Ishikawa (cell line): ENCODE measurements around the gene TRIB2.

ENCODE experiments used
- CEBPB ChIP-seq: IDR thresholded peaks from 2 replicates; pipeline ENCODE4 v1.6.1; 2012
- CREB1 ChIP-seq: IDR thresholded peaks from 2 replicates; pipeline ENCODE4 v1.6.1; 2012; ENCODE audit warnings: low read depth
- EGR1 ChIP-seq: IDR thresholded peaks from 2 replicates; pipeline ENCODE4 v1.6.1; 2012
- EP300 ChIP-seq: IDR thresholded peaks from 2 replicates; pipeline ENCODE4 v1.6.1; 2012; ENCODE audit warnings: borderline replicate concordance
- FOXM1 ChIP-seq: IDR thresholded peaks from 2 replicates; pipeline ENCODE4 v1.6.1; 2012; ENCODE audit warnings: low read depth, borderline replicate concordance
- NFIC ChIP-seq: IDR thresholded peaks from 2 replicates; pipeline ENCODE4 v1.6.1; 2012
- RAD21 ChIP-seq: IDR thresholded peaks from 2 replicates; pipeline ENCODE4 v1.6.1; 2012; ENCODE audit warnings: low read depth
- TAF1 ChIP-seq: IDR thresholded peaks from 2 replicates; pipeline ENCODE4 v1.6.1; 2012; ENCODE audit warnings: low read depth, mild to moderate bottlenecking
- TCF12 ChIP-seq: IDR thresholded peaks from 2 replicates; pipeline ENCODE4 v1.6.1; 2012; ENCODE audit warnings: low read depth
- TEAD4 ChIP-seq: IDR thresholded peaks from 2 replicates; pipeline ENCODE4 v1.6.1; 2012
- YY1 ChIP-seq: IDR thresholded peaks from 2 replicates; pipeline ENCODE4 v1.6.1; 2012; ENCODE audit warnings: low read depth
- ZBTB7A ChIP-seq: IDR thresholded peaks from 2 replicates; pipeline ENCODE4 v1.6.1; 2012; ENCODE audit warnings: low read depth
- TF ChIP-seq, protein P1 (sequence below): IDR thresholded peaks from 2 replicates; pipeline ENCODE4 v1.6.1; 2012; ENCODE audit warnings: low read depth, mild to moderate bottlenecking
- TF ChIP-seq, protein P2 (sequence below): IDR thresholded peaks from 2 replicates; pipeline ENCODE4 v1.6.1; 2012
- TF ChIP-seq, protein P3 (sequence below): IDR thresholded peaks from 2 replicates; pipeline ENCODE4 v1.6.1; 2012

Gene TRIB2

DNA sequence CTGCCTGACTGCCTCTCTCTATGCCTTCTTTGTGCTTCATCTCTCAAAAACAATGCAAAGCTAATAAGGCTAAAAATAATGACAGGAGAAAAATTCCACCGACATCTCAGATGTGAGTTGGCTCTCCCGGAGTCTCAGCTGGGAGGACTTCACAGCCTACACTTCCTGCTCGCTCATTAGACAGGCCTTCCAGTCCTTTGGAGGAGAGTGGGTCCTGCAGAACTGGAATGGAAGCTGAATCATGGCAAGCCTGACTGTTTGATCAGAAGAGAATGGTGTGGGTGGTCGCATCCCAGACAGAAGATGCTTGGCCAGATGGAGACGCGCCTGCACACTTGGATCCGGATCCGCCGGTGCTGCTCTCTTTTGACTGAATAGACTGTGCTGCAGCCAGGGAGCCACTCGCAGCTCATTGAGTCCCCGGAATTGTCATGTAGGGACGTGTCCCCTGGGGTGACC is 49.7 kb downstream of the TRIB2 start:
- no peak for TF ChIP-seq ZBTB7A
- TF ChIP-seq, protein P1, sequence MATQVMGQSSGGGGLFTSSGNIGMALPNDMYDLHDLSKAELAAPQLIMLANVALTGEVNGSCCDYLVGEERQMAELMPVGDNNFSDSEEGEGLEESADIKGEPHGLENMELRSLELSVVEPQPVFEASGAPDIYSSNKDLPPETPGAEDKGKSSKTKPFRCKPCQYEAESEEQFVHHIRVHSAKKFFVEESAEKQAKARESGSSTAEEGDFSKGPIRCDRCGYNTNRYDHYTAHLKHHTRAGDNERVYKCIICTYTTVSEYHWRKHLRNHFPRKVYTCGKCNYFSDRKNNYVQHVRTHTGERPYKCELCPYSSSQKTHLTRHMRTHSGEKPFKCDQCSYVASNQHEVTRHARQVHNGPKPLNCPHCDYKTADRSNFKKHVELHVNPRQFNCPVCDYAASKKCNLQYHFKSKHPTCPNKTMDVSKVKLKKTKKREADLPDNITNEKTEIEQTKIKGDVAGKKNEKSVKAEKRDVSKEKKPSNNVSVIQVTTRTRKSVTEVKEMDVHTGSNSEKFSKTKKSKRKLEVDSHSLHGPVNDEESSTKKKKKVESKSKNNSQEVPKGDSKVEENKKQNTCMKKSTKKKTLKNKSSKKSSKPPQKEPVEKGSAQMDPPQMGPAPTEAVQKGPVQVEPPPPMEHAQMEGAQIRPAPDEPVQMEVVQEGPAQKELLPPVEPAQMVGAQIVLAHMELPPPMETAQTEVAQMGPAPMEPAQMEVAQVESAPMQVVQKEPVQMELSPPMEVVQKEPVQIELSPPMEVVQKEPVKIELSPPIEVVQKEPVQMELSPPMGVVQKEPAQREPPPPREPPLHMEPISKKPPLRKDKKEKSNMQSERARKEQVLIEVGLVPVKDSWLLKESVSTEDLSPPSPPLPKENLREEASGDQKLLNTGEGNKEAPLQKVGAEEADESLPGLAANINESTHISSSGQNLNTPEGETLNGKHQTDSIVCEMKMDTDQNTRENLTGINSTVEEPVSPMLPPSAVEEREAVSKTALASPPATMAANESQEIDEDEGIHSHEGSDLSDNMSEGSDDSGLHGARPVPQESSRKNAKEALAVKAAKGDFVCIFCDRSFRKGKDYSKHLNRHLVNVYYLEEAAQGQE: no peak
- TF ChIP-seq TCF12: no peak
- no peak for TF ChIP-seq FOXM1
- TF ChIP-seq, protein P2, sequence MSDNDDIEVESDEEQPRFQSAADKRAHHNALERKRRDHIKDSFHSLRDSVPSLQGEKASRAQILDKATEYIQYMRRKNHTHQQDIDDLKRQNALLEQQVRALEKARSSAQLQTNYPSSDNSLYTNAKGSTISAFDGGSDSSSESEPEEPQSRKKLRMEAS: no peak
- no peak for TF ChIP-seq TEAD4
- TF ChIP-seq CEBPB: no peak
- no peak for TF ChIP-seq EGR1
- no peak for TF ChIP-seq TAF1
- TF ChIP-seq RAD21: no peak
- TF ChIP-seq CREB1: no peak
- no peak for TF ChIP-seq EP300
- TF ChIP-seq, protein P3, sequence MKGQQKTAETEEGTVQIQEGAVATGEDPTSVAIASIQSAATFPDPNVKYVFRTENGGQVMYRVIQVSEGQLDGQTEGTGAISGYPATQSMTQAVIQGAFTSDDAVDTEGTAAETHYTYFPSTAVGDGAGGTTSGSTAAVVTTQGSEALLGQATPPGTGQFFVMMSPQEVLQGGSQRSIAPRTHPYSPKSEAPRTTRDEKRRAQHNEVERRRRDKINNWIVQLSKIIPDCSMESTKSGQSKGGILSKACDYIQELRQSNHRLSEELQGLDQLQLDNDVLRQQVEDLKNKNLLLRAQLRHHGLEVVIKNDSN: no peak
- no peak for TF ChIP-seq YY1
- no peak for TF ChIP-seq NFIC

DNA sequence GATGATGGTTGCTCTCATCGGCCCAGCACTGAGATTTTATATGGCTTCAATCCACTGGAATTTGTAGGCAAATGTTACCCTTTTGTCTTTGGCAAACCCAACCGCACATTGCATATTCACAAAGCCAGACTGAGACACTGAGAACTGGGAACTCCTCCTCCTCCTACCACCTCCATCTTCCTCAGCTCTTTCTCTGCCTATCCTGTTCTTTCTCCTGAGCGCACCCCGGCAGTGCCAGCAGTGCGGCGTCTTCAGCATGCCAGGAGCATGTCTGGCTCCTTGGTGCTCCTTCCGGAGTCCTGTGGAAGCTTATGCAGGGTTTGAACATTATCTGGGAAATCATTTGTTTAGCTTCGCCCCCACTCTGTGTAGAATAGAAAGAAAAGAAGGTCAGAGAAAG is 50.8 kb downstream of the TRIB2 start:
- TF ChIP-seq, protein P2: no peak
- TF ChIP-seq TEAD4 (no peak), ZBTB7A (no peak)
- TF ChIP-seq, protein P1: no peak

DNA sequence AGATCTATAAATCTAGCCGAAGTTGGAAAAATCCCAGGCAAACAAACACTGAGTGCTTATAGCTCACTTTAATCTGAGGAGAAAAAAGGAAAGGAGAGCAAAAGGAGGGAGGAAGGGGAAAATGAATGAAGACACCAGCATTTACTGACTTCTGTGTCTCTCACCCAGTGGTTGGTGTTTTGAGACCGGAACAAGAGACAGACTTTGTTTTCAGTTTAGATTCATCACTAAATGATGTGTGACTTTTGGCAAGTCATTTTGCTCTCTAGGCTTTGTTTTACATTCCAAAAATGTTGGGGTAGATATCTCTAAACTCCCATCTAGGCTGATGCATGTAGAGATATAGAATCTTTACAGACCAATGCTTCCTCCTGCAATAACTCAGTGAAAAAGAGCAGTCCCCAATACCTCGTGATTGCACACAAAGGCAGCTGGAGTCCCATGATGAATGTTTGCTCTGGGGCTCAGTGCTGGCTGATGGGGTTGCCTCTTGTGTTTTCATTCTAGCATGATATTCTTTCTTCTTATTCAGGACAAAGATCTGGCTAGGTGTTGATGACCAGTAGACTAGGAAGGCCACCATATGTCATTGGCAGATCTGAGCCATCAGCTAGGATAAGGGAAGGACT is 51.4 kb downstream of the TRIB2 start:
- no peak for TF ChIP-seq RAD21
- no peak for TF ChIP-seq CEBPB
- TF ChIP-seq, protein P2: no peak
- TF ChIP-seq, protein P1: no peak
- no peak for TF ChIP-seq TEAD4
- no peak for TF ChIP-seq EP300
- TF ChIP-seq TAF1: no peak
- no peak for TF ChIP-seq YY1
- no peak for TF ChIP-seq EGR1
- TF ChIP-seq TCF12: no peak
- no peak for TF ChIP-seq ZBTB7A
- TF ChIP-seq FOXM1: no peak
- TF ChIP-seq NFIC: no peak
- TF ChIP-seq, protein P3: no peak
- no peak for TF ChIP-seq CREB1

DNA sequence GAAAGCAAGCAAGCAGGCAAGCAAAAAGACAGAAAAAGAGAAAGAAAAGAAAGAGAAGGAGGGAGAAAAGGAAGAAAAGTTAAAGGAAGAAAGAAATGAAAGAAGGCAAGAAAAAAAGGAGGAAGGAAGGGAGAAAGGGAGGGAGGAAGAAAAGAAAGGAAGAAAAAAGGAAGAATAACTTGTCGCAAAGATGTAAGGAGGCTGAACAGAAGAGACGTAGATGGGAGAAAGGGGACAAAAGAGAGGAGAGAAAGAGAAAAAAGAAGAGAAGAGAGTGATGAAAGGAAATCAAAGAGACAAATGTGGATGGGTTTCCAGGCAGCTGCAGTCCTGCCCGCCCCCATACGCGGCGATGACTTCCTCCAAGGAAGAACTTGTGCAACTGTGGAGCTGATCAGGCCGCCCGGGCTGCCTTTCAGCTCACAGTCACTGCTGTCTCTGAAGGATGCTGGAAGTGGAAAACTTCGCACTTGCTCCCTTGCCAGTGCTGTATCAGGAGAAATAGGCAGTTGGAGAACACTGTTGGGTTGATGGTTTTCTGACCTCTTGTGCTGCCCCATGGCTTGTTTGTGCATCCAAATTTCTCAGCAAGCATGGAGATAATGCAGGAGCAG is 52.9 kb downstream of the TRIB2 start:
- TF ChIP-seq TEAD4 (no peak), RAD21 (no peak), ZBTB7A (no peak), YY1 (no peak), NFIC (no peak), EP300 (no peak)
- TF ChIP-seq, protein P3: no peak
- TF ChIP-seq, protein P1: no peak
